Muscle of back (tissue), 13 donors: Measurements from ENCODE around the gene ZFP90. TPM values are rescaled to one million over a fixed set of nuclear protein-coding genes. Genes with fewer than 3 reads are reported as not detected.
"Not testable (repeated sequence)": the region's sequence is repeated elsewhere in the genome, so short reads cannot be mapped to it uniquely, and the experiment has no call there.

Experiments
- DNase-seq, 3 donors: peaks; one replicate each; pipeline versions ENCODE4 v3.0.0 to v3.0.0-alpha.2; 2013
- long read RNA-seq, 9 donors: transcript quantifications; one replicate each; lab custom pipeline, GENCODE V29; 2026
- polyA plus RNA-seq, 10 donors: library from polyadenylated mRNA; unstranded; fragments of 120-200 nt; gene quantifications; one replicate each; pipeline ENCODE4 v1.2.1, GENCODE V29; 2013; ENCODE audit not compliant: insufficient read length in 10 of 10

ZFP90 gene
- 10 to 100 TPM; 12.7 to 22.9 (median 18.8) TPM for polyA plus RNA-seq
- long read RNA-seq, donor 1, partial matches to known transcripts: 0 of 5 reads
- long read RNA-seq, donor 1, other reads (novel, unspliced or antisense): 0 of 5 reads
- long read RNA-seq, donor 2, transcript ZFP90-212 (1 exons, 3,901 nt): major isoform, 5 of 8 reads
- long read RNA-seq, donor 2, partial matches to known transcripts: 0 of 8 reads
- long read RNA-seq, donor 2, other reads (novel, unspliced or antisense): 0 of 8 reads
- long read RNA-seq, donor 3: 0 reads
- long read RNA-seq, donor 4, full-length matches to known transcripts: 7 of 7 reads
- long read RNA-seq, donor 4, partial matches to known transcripts: 0 of 7 reads
- long read RNA-seq, donor 4, other reads (novel, unspliced or antisense): 0 of 7 reads
- long read RNA-seq, donor 5, full-length matches to known transcripts: 9 of 9 reads
- long read RNA-seq, donor 5, partial matches to known transcripts: 0 of 9 reads
- long read RNA-seq, donor 5, other reads (novel, unspliced or antisense): 0 of 9 reads
- long read RNA-seq, donor 6, transcript ZFP90-212 (1 exons, 3,901 nt): major isoform, 8 of 9 reads
- long read RNA-seq, donor 6, partial matches to known transcripts: 0 of 9 reads
- long read RNA-seq, donor 6, other reads (novel, unspliced or antisense): 0 of 9 reads
- long read RNA-seq, donor 7, transcript ZFP90-212 (1 exons, 3,901 nt): major isoform, 5 of 7 reads
- long read RNA-seq, donor 7, partial matches to known transcripts: 0 of 7 reads
- long read RNA-seq, donor 7, other reads (novel, unspliced or antisense): 0 of 7 reads
- long read RNA-seq, donor 8, full-length matches to known transcripts: 10 of 10 reads
- long read RNA-seq, donor 8, partial matches to known transcripts: 0 of 10 reads
- long read RNA-seq, donor 8, other reads (novel, unspliced or antisense): 0 of 10 reads
- long read RNA-seq, donor 9: 0 reads

GRCh38 chr16:68538880-68539701 lies at the start of gene ZFP90:
Gene ZFP90 (plus strand): TSS chr16:68539291. CDS start chr16:68539793, 502 bp downstream.
- DNase-seq: peak; percentile 87 to 97 (median 94)

GRCh38 chr16:68490358-68490757 lies 48.7 kb upstream of the ZFP90 start:
- no peak for DNase-seq

- DNase-seq: no peak
Observed at GRCh38 chr16:68490829-68491575, 48.1 kb upstream of the ZFP90 start.

- no peak for DNase-seq
Observed at GRCh38 chr16:68491576-68491950, 47.5 kb upstream of the ZFP90 start.

GRCh38 chr16:68492151-68492542 lies 46.9 kb upstream of the ZFP90 start:
- DNase-seq: no peak

- no peak for DNase-seq
Observed at GRCh38 chr16:68492543-68493411, 46.3 kb upstream of the ZFP90 start.

GRCh38 chr16:68493412-68494070 lies 45.5 kb upstream of the ZFP90 start:
- no peak for DNase-seq

- DNase-seq: not testable (repeated sequence)
Observed at GRCh38 chr16:68494261-68494660, 44.8 kb upstream of the ZFP90 start.

GRCh38 chr16:68496689-68497088 lies 42.4 kb upstream of the ZFP90 start:
- DNase-seq: no peak

GRCh38 chr16:68499006-68499405 lies 40.1 kb upstream of the ZFP90 start:
- no peak for DNase-seq

- no peak for DNase-seq
Observed at GRCh38 chr16:68503334-68503733, 35.8 kb upstream of the ZFP90 start.

GRCh38 chr16:68504066-68504465 lies 35.0 kb upstream of the ZFP90 start:
- DNase-seq: no peak

- DNase-seq: no peak
Observed at GRCh38 chr16:68506331-68507053, 32.6 kb upstream of the ZFP90 start.

GRCh38 chr16:68508013-68508412 lies 31.1 kb upstream of the ZFP90 start:
- DNase-seq: no peak

GRCh38 chr16:68508641-68509240 lies 30.4 kb upstream of the ZFP90 start:
- DNase-seq: no peak

GRCh38 chr16:68509381-68509780 lies 29.7 kb upstream of the ZFP90 start:
- DNase-seq: no peak

- DNase-seq: no peak
Observed at GRCh38 chr16:68510775-68511174, 28.3 kb upstream of the ZFP90 start.

- DNase-seq: no peak
Observed at GRCh38 chr16:68512183-68512582, 26.9 kb upstream of the ZFP90 start.
